ENCODE results near the gene CCDC18.
"Not testable (repeated sequence)": the region's sequence is repeated elsewhere in the genome, so short reads cannot be mapped to it uniquely, and the experiment has no call there.

The CCDC18 gene

GRCh38 chr1:93256433-93256832 is 75.9 kb downstream of the CCDC18 start:
- ChIA-PET POLR2A (no interaction called here), CTCF (no interaction called here)
- DNase-seq (ENCODE audit: extremely low spot score) = no peak
- TF ChIP-seq L3MBTL2 (conservative IDR thresholded peaks at IDR 0.05) (no peak), HDGF (IDR thresholded peaks at IDR 0.05; ENCODE audit: borderline replicate concordance) (no peak), FOXK2 (IDR thresholded peaks at IDR 0.05) (no peak), BHLHE40 (IDR thresholded peaks at IDR 0.05; ENCODE audit: borderline replicate concordance) (no peak), ELF4 (IDR thresholded peaks at IDR 0.05) (no peak), LEF1 (IDR thresholded peaks at IDR 0.05; ENCODE audit: borderline replicate concordance) (no peak), NFRKB (IDR thresholded peaks at IDR 0.05) (no peak), CTBP1 (IDR thresholded peaks at IDR 0.05; ENCODE audit: borderline replicate concordance) (no peak), TARDBP (IDR thresholded peaks at IDR 0.05) (no peak), ZNF384 (IDR thresholded peaks at IDR 0.05) (no peak), FOXA1 (IDR thresholded peaks at IDR 0.05) (no peak)

GRCh38 chr1:93257889-93258288 is 77.4 kb downstream of the CCDC18 start:
- DNase-seq (ENCODE audit: extremely low spot score) = no peak
- no peak for TF ChIP-seq HDGF (IDR thresholded peaks at IDR 0.05; ENCODE audit: borderline replicate concordance)
- no peak for TF ChIP-seq L3MBTL2 (conservative IDR thresholded peaks at IDR 0.05)
- TF ChIP-seq FOXK2 (IDR thresholded peaks at IDR 0.05) = no peak
- TF ChIP-seq CTBP1 (IDR thresholded peaks at IDR 0.05; ENCODE audit: borderline replicate concordance) = no peak
- no peak for TF ChIP-seq SUZ12 (IDR thresholded peaks at IDR 0.05)
- no peak for TF ChIP-seq SP1 (IDR thresholded peaks at IDR 0.05)
- TF ChIP-seq TARDBP (IDR thresholded peaks at IDR 0.05) = no peak
- no peak for TF ChIP-seq NFRKB (IDR thresholded peaks at IDR 0.05)
- no peak for TF ChIP-seq BHLHE40 (IDR thresholded peaks at IDR 0.05; ENCODE audit: borderline replicate concordance)
- no peak for TF ChIP-seq FOXA1 (IDR thresholded peaks at IDR 0.05)
- no peak for TF ChIP-seq ELF4 (IDR thresholded peaks at IDR 0.05)
- TF ChIP-seq ZNF384 (IDR thresholded peaks at IDR 0.05) = no peak
- TF ChIP-seq PKNOX1 (IDR thresholded peaks at IDR 0.05) = no peak
- TF ChIP-seq FOXM1 (IDR thresholded peaks at IDR 0.05; ENCODE audit: borderline replicate concordance) = no peak
- no peak for TF ChIP-seq ARNT (IDR thresholded peaks at IDR 0.05)
- TF ChIP-seq LEF1 (IDR thresholded peaks at IDR 0.05; ENCODE audit: borderline replicate concordance) = no peak
- ChIA-PET CTCF (no interaction called here), POLR2A (no interaction called here)

GRCh38 chr1:93260726-93261125 is 80.2 kb downstream of the CCDC18 start:
- CTCF ChIA-PET; DNase-seq (ENCODE audit: extremely low spot score): not testable (repeated sequence)

GRCh38 chr1:93262645-93263044 is 82.1 kb downstream of the CCDC18 start:
- CTCF ChIA-PET = no interaction called here

More at GRCh38 chr1:93260726-93261125, 80.2 kb downstream of the CCDC18 start:
- POLR2A ChIA-PET = not testable (repeated sequence)

GRCh38 chr1:93268888-93269287 is 88.4 kb downstream of the CCDC18 start:
- CTCF ChIA-PET; POLR2A ChIA-PET; DNase-seq (ENCODE audit: extremely low spot score): not testable (repeated sequence)

More at GRCh38 chr1:93262645-93263044, 82.1 kb downstream of the CCDC18 start:
- POLR2A ChIA-PET = no interaction called here
- no peak for DNase-seq (ENCODE audit: extremely low spot score)
- TF ChIP-seq SP1 (IDR thresholded peaks at IDR 0.05) = no peak
- TF ChIP-seq TARDBP (IDR thresholded peaks at IDR 0.05) = no peak
- no peak for TF ChIP-seq BHLHE40 (IDR thresholded peaks at IDR 0.05; ENCODE audit: borderline replicate concordance)
- TF ChIP-seq PKNOX1 (IDR thresholded peaks at IDR 0.05) = no peak
- no peak for TF ChIP-seq LEF1 (IDR thresholded peaks at IDR 0.05; ENCODE audit: borderline replicate concordance)
- no peak for TF ChIP-seq ZNF384 (IDR thresholded peaks at IDR 0.05)
- no peak for TF ChIP-seq FOXA1 (IDR thresholded peaks at IDR 0.05)
- no peak for TF ChIP-seq FOXM1 (IDR thresholded peaks at IDR 0.05; ENCODE audit: borderline replicate concordance)
- TF ChIP-seq FOXK2 (IDR thresholded peaks at IDR 0.05) = no peak
- no peak for TF ChIP-seq HDGF (IDR thresholded peaks at IDR 0.05; ENCODE audit: borderline replicate concordance)
- TF ChIP-seq NFRKB (IDR thresholded peaks at IDR 0.05) = no peak
- TF ChIP-seq SUZ12 (IDR thresholded peaks at IDR 0.05) = no peak
- TF ChIP-seq CTBP1 (IDR thresholded peaks at IDR 0.05; ENCODE audit: borderline replicate concordance) = no peak

- DNase-seq (ENCODE audit: extremely low spot score); CTCF ChIA-PET; POLR2A ChIA-PET: not testable (repeated sequence)
Measured at GRCh38 chr1:93275262-93275633, 94.7 kb downstream of the CCDC18 start.

- no peak for TF ChIP-seq NFRKB (IDR thresholded peaks at IDR 0.05)
- TF ChIP-seq HDGF (IDR thresholded peaks at IDR 0.05; ENCODE audit: borderline replicate concordance) = no peak
- CTCF ChIA-PET = no interaction called here
- DNase-seq (ENCODE audit: extremely low spot score) = no peak
- POLR2A ChIA-PET = no interaction called here
Measured at GRCh38 chr1:93275634-93276295, 95.2 kb downstream of the CCDC18 start.

GRCh38 chr1:93277530-93277929 is 97.0 kb downstream of the CCDC18 start:
- CTCF ChIA-PET; POLR2A ChIA-PET; DNase-seq (ENCODE audit: extremely low spot score): not testable (repeated sequence)
